Panc1 (cell line): ENCODE data around the gene LOXL1. TPM values are rescaled to one million over a fixed set of nuclear protein-coding genes. Genes with fewer than 3 reads are reported as not detected.

ENCODE experiments used
- ATAC-seq: fragments of 200-7000 bp; cut with Tn5 transposase; 2 replicates; pipeline ENCODE4 v1.9.1; 2020; ENCODE audit warnings: mild to moderate bottlenecking, moderate library complexity
- BruUV-seq: library from RNA; stranded (reverse); fragments of 400-500 nt; replicated peaks from 2 replicates; lab custom pipeline; 2021; lab: Mats Ljungman, UMichigan
- CTCF ChIA-PET: fragments of 300-600 bp; sonication (Branson Sonifier 250); formaldehyde crosslinking; loops from one replicate; lab custom pipeline; 2022; ENCODE audit warnings: antibody characterized with exemption; lab: Charles Lee
- POLR2A ChIA-PET: fragments of 300-600 bp; sonication (Branson Sonifier 250); formaldehyde crosslinking; loops from one replicate; lab custom pipeline; 2022; ENCODE audit warnings: antibody characterized with exemption; lab: Charles Lee
- DNase-seq: peaks from one replicate; pipeline ENCODE4 v3.0.0-alpha.2; 2010; ENCODE audit warnings: low read depth, low spot score
- H3K27ac ChIP-seq: 2 replicates; pipeline ENCODE4 v1.5.1; 2011; ENCODE audit warnings: mild to moderate bottlenecking, low read length, inconsistent platforms
- H3K27me3 ChIP-seq: fragments of 200-500 bp; sonication (Bioruptor generic); 2 replicates; pipeline ENCODE4 v1.6.0; 2014; ENCODE audit warnings: low read length, inconsistent platforms; ENCODE audit not compliant: control insufficient read depth, insufficient read depth
- H3K36me3 ChIP-seq: fragments of 200-500 bp; sonication (Bioruptor generic); 2 replicates; pipeline ENCODE4 v1.5.1; 2014; ENCODE audit warnings: inconsistent platforms, mild to moderate bottlenecking, low read length, moderate library complexity; ENCODE audit not compliant: control insufficient read depth, insufficient read depth
- H3K4me1 ChIP-seq: 2 replicates; pipeline ENCODE4 v1.5.1; 2011; ENCODE audit warnings: inconsistent platforms, mild to moderate bottlenecking, low read length, moderate library complexity; ENCODE audit not compliant: control insufficient read depth, insufficient read depth
- H3K4me3 ChIP-seq, 2 experiments: 2 replicates each; pipeline ENCODE4 v1.5.1; 2011 to 2012; ENCODE audit warnings: low read depth in 2 of 2, low read length in 2 of 2, mild to moderate bottlenecking in 2 of 2, inconsistent platforms in 1 of 2, moderate library complexity in 1 of 2
- H3K9me3 ChIP-seq: fragments of 200-500 bp; sonication (Bioruptor generic); 2 replicates; pipeline ENCODE4 v1.5.1; 2014; ENCODE audit warnings: low read depth, mild to moderate bottlenecking, inconsistent platforms, low read length, moderate library complexity; ENCODE audit not compliant: control insufficient read depth, insufficient read depth
- POLR2AphosphoS5 ChIP-seq: IDR thresholded peaks from 2 replicates; pipeline ENCODE4 v1.6.1; 2012; ENCODE audit warnings: mild to moderate bottlenecking, low read depth, low read length, moderate library complexity
- SIN3A ChIP-seq: IDR thresholded peaks from 2 replicates; pipeline ENCODE4 v1.6.1; 2012; ENCODE audit warnings: low read depth, mild to moderate bottlenecking, low read length, moderate library complexity, borderline replicate concordance; ENCODE audit not compliant: insufficient read depth
- TCF7L2 ChIP-seq: IDR thresholded peaks from 2 replicates; pipeline ENCODE4 v1.6.1; 2011; ENCODE audit warnings: mild to moderate bottlenecking, low read depth, low read length, inconsistent platforms
- in situ Hi-C: cut with HindIII; loops from 2 replicates; pipeline ENCODE4 v1.10.0; 2016; ENCODE audit warnings: low sequenced_read_pairs, low pct_unique_long_range_greater_than_20kb
- intact Hi-C: fragments of 100-400 bp; cut with micrococcal nuclease; formaldehyde crosslinking; loops from one replicate; pipeline ENCODE4 v1.10.0; 2022; ENCODE audit not compliant: unreplicated experiment
- total RNA-seq: library from RNA; stranded (reverse); gene quantifications from one replicate; pipeline ENCODE4 v1.2.1, GENCODE V29; 2021; ENCODE audit not compliant: unreplicated experiment
- TF ChIP-seq, protein P1 (sequence below): fragments of 450-650 bp; IDR thresholded peaks from 2 replicates; pipeline ENCODE4 v1.5.1; 2017; ENCODE audit warnings: mild to moderate bottlenecking
- TF ChIP-seq, protein P2 (sequence below), 2 experiments: IDR thresholded peaks; 2 replicates each; pipeline ENCODE4 v1.6.1; 2011 to 2012; ENCODE audit warnings: low read depth in 2 of 2, control low read depth in 1 of 2, low read length in 1 of 2, mild to moderate bottlenecking in 1 of 2, moderate library complexity in 1 of 2; ENCODE audit not compliant: insufficient read depth in 1 of 2

The LOXL1 gene
- total RNA-seq, 1 experiment from 2014 or later, result 18.6 TPM

DNA sequence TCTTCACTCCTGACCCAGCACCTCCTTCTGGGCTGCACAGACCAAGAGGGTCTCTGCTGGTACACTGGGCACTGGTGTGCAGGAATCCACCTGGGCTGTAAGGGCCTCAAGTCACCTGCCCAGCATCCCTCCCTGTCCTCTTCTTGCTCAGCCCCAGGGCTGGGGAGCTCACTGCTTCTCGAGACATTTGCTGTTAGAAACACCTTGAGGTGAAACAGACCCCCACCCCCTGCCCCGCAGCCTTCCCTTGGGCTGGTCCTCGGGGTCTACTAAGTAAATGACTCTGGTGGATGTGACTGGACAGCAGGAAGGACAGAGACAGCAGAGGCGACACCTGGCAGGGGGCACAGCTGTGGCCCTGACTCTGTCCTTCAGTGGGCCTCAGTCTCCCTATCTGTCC, 29.1 kb downstream of the LOXL1 start:
- H3K27me3 ChIP-seq, result no peaks in the 10 kb centered on the region
- POLR2A ChIA-PET, result no interaction called here
- H3K36me3 ChIP-seq, result no peaks in the 10 kb centered on the region
- no peak overlapping the region for H3K27ac ChIP-seq
- no peak for DNase-seq
- H3K9me3 ChIP-seq, result no peaks in the 10 kb centered on the region
- no peak for ATAC-seq
- intact Hi-C loops (no loop called here), in situ Hi-C loops (no loop called here)
- no peak for TF ChIP-seq TCF7L2
- TF ChIP-seq, protein P1, sequence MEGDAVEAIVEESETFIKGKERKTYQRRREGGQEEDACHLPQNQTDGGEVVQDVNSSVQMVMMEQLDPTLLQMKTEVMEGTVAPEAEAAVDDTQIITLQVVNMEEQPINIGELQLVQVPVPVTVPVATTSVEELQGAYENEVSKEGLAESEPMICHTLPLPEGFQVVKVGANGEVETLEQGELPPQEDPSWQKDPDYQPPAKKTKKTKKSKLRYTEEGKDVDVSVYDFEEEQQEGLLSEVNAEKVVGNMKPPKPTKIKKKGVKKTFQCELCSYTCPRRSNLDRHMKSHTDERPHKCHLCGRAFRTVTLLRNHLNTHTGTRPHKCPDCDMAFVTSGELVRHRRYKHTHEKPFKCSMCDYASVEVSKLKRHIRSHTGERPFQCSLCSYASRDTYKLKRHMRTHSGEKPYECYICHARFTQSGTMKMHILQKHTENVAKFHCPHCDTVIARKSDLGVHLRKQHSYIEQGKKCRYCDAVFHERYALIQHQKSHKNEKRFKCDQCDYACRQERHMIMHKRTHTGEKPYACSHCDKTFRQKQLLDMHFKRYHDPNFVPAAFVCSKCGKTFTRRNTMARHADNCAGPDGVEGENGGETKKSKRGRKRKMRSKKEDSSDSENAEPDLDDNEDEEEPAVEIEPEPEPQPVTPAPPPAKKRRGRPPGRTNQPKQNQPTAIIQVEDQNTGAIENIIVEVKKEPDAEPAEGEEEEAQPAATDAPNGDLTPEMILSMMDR, result no peak
- TF ChIP-seq, protein P2, sequence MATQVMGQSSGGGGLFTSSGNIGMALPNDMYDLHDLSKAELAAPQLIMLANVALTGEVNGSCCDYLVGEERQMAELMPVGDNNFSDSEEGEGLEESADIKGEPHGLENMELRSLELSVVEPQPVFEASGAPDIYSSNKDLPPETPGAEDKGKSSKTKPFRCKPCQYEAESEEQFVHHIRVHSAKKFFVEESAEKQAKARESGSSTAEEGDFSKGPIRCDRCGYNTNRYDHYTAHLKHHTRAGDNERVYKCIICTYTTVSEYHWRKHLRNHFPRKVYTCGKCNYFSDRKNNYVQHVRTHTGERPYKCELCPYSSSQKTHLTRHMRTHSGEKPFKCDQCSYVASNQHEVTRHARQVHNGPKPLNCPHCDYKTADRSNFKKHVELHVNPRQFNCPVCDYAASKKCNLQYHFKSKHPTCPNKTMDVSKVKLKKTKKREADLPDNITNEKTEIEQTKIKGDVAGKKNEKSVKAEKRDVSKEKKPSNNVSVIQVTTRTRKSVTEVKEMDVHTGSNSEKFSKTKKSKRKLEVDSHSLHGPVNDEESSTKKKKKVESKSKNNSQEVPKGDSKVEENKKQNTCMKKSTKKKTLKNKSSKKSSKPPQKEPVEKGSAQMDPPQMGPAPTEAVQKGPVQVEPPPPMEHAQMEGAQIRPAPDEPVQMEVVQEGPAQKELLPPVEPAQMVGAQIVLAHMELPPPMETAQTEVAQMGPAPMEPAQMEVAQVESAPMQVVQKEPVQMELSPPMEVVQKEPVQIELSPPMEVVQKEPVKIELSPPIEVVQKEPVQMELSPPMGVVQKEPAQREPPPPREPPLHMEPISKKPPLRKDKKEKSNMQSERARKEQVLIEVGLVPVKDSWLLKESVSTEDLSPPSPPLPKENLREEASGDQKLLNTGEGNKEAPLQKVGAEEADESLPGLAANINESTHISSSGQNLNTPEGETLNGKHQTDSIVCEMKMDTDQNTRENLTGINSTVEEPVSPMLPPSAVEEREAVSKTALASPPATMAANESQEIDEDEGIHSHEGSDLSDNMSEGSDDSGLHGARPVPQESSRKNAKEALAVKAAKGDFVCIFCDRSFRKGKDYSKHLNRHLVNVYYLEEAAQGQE (IDR thresholded peaks at IDR 0.05; ENCODE audit: insufficient read depth in 1 of 2, low read depth in 2 of 2, low read length in 1 of 2), result no peak
- CTCF ChIA-PET, result no interaction called here
- H3K4me3 ChIP-seq, result no peak overlapping the region
- no TSS peak for BruUV-seq
- peaks cover 6% of the 10 kb centered on the region; the same call in 1 of the 2 replicates for H3K4me1 ChIP-seq

DNA sequence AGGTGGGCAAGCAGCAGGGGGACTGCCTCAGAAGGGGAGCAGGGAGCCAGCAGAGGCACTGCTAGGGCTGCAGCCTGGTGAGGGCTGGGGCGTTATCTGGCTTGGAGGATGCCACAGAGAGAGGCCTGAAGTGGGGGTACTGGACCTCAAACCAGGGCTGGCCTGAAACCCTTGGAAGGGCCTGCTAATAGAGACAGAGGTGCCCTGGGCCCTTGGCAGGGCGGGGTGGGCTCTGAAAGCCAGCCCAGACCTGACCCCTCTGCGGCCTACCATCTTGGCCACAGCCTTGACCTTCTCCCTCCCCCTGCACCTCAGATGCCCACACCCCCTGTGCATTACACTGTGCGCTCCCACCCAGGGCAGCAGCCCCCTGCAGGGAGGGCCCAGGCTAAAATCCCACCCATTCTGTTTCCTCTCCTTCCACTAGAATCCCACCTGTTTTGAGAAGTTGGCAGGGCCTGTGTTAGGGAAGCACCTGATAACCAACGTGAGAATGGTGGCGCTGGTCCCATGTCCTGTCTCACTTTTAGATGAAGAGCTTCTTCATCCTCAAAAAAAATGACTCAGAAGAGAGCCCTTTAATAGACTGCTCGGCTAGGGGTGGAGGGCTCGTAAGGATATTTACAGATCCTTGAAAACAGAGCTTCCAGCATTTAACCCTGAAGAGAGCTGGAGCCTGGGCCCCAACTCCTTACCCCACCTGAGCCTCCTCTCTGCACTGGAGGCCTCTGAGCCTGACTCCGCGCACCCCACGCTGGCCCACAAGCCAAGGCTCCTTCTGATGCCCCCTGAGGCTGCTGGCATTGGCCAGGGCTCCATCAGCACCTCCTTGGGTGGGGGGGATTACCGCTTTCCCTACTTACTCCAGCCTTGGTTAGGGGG, 29.8 kb downstream of the LOXL1 start:
- H3K27ac ChIP-seq, result no peak overlapping the region
- TF ChIP-seq SIN3A (no peak), TCF7L2 (no peak), POLR2AphosphoS5 (no peak)
- TF ChIP-seq, protein P2 (IDR thresholded peaks at IDR 0.05; ENCODE audit: insufficient read depth in 1 of 2, low read depth in 2 of 2, low read length in 1 of 2), result no peak
- TF ChIP-seq, protein P1, result no peak
- H3K4me3 ChIP-seq, result no peak overlapping the region
- peak; percentile 3; the same call in 1 of the 2 replicates for ATAC-seq
- no peak for DNase-seq
- in situ Hi-C loops, result no loop called here
- no peaks in the 10 kb centered on the region for H3K36me3 ChIP-seq
- intact Hi-C loops, result no loop called here
- peaks cover 3% of the 10 kb centered on the region; the same call in 1 of the 2 replicates for H3K4me1 ChIP-seq
- BruUV-seq, result no TSS peak
- H3K27me3 ChIP-seq, result no peaks in the 10 kb centered on the region
- CTCF ChIA-PET, result no interaction called here
- H3K9me3 ChIP-seq, result no peaks in the 10 kb centered on the region
- POLR2A ChIA-PET, result no interaction called here
